Stomach smooth muscle (tissue), 2 donors: ENCODE measurements around the gene GABARAPL2.
A peak's percentile ranks its signal among the peaks of the same experiment; 100 is the strongest.

ENCODE experiments used
- H3K27ac ChIP-seq: one replicate; pipeline ENCODE4 v1.7.0; 2013; ENCODE audit warnings: mild to moderate bottlenecking, low read length, inconsistent platforms
- H3K27me3 ChIP-seq, 2 donors: one replicate each; pipeline ENCODE4 v1.7.0; 2013; ENCODE audit warnings: low read length in 2 of 2; ENCODE audit not compliant: insufficient read depth in 2 of 2, control insufficient read depth in 1 of 2
- H3K36me3 ChIP-seq, 2 donors: one replicate each; pipeline ENCODE4 v1.7.0; 2013; ENCODE audit warnings: low read length in 2 of 2; ENCODE audit not compliant: control insufficient read depth in 2 of 2, insufficient read depth in 2 of 2
- H3K4me1 ChIP-seq: one replicate; pipeline ENCODE4 v1.7.0; 2013; ENCODE audit warnings: low read length; ENCODE audit not compliant: control insufficient read depth, insufficient read depth
- H3K4me3 ChIP-seq, 2 donors: one replicate each; pipeline ENCODE4 v1.7.0; 2013; ENCODE audit warnings: low read length in 2 of 2
- H3K9ac ChIP-seq, 2 donors: one replicate each; pipeline ENCODE4 v1.7.0; 2013; ENCODE audit warnings: low read length in 2 of 2, mild to moderate bottlenecking in 1 of 2
- H3K9me3 ChIP-seq, 2 donors: one replicate each; pipeline ENCODE4 v1.7.0; 2013; ENCODE audit warnings: low read length in 2 of 2; ENCODE audit not compliant: control insufficient read depth in 2 of 2
- donor health status: healthy.
- donor health status: Pancreatic carcinoma.

Gene GABARAPL2

DNA sequence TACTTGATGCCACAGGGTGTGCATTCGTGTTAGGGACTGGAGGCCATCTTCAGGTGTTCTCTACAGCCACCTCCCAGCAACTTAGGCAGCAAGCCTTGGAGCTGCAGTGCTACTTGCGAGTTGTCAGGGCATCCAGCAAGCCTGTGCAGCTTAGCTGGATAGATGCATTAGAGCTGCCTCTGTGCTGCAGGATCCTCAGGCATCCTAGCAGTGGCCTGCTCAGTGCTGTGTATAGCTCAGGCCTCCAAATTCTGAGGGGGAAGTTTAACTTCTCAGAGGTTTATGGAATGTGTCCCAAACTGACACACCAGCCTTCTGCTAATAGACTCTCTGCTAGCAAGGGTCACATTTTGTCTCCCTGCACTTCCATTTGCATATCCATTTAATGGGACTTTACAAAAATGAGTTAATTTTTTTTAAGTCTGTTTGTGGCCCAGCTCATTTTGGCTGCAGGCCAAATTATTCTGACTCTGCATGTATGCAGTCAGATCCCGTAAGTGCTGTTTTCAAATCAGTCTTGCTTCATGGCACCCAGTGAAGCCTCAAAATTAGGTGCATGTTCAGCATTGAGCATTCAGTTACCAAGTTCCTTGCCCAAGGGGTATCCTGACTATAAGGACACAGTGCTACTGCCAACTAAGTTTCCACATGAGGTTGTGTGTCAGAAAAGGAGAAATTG lies 6.8 kb downstream of the GABARAPL2 start:
- no peaks in the 10 kb centered on the region for H3K9me3 ChIP-seq
- H3K4me1 ChIP-seq: peaks cover 20% of the 10 kb centered on the region
- no peak overlapping the region for H3K9ac ChIP-seq
- H3K27me3 ChIP-seq: no peaks in the 10 kb centered on the region
- H3K27ac ChIP-seq: no peak overlapping the region
- no peak overlapping the region for H3K4me3 ChIP-seq
- H3K36me3 ChIP-seq: peaks cover 67% of the 10 kb centered on the region in 2 donors

DNA sequence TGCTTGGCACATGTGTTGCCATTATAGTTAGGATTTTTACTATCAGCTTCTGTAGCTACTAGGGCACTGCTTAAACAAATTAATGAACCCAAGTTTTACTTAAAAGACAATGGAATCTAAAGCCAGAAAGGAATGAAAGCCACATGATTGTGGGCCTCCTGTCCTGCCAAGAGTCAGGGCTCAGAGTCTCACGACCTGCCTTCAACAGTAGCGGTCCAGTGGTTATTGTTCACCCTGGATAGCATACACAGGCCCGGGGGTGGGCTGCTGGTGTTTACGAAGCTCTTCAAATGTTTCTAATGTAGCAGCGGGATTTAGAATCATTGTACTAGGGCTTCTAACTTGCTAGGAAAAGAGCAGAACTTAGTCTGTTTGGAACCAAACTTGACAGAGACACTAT lies 7.8 kb downstream of the GABARAPL2 start:
- Histone ChIP-seq H3K9me3 (no peaks in the 10 kb centered on the region), H3K9ac (no peak overlapping the region), H3K27ac (no peak overlapping the region), H3K4me3 (no peak overlapping the region), H3K36me3 (peaks cover 63 to 65% of the 10 kb centered on the region in 2 donors), H3K4me1 (peaks cover 14% of the 10 kb centered on the region), H3K27me3 (no peaks in the 10 kb centered on the region)

DNA sequence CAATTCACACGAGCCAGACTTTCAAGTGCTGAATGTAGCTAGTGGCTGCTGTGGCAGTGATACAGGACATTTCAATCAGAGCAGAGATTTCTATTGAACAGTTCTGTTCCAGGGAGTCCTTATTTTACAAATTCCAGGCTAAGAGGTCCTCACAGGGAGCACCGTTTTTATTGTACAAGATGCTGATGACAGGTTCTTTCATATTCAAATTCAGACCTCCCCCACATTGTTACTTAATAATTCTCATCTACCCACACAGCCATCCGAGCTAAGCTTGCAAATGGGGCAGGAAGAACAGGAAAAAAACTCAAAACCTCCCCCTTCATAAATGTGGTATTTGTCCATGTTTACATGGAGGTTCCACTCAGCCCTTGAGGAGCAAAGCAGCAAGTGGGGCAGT lies 9.8 kb downstream of the GABARAPL2 start:
- peaks cover 51 to 61% of the 10 kb centered on the region in 2 donors for H3K36me3 ChIP-seq
- H3K27me3 ChIP-seq: no peaks in the 10 kb centered on the region
- no peak overlapping the region for H3K27ac ChIP-seq
- peaks cover 4% of the 10 kb centered on the region for H3K4me1 ChIP-seq
- no peak overlapping the region for H3K9ac ChIP-seq
- H3K9me3 ChIP-seq: no peaks in the 10 kb centered on the region
- H3K4me3 ChIP-seq: no peak overlapping the region

DNA sequence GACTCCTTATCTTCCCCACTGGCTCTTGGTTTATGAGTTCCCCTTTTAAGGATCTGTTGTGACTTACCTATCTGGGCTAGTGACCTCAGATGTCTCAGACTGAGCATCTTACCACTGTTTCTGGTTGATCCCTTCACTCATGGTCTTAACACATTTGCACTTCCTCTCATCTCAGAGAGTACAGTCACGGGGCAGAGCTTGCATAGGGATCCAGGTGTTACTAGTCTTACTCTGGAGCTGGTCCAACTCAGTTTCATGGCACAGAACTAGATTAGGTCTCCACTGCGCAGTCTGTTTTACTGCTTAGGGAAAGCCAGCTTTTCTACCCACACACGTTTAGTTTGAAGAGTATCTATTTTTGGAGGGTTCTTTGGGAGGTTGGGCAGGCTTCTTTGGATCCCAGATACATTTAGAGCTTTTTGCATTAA lies 10.2 kb downstream of the GABARAPL2 start:
- Histone ChIP-seq H3K9ac (no peak overlapping the region), H3K4me1 (peaks cover 4% of the 10 kb centered on the region), H3K9me3 (no peaks in the 10 kb centered on the region), H3K36me3 (peaks cover 48 to 64% of the 10 kb centered on the region in 2 donors), H3K27me3 (no peaks in the 10 kb centered on the region), H3K27ac (no peak overlapping the region), H3K4me3 (no peak overlapping the region)

DNA sequence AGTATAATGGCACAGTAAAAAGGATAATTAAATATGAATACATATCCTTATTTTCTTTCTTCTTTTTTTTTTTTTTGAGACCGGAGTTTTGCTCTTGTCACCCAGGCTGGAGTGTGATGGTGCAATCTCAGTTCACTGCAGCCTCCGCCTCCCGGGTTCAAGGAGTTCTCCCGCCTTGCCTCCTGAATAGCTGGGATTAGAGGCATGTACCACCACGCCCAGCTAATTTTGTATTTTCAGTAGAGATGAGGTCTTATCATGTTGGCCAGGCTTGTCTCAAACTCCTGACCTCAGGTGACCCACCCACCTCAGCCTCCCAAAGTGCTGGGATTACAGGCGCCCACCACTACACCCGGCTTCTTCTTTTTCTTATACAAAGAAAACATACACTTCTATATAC lies 12.0 kb downstream of the GABARAPL2 start:
- H3K36me3 ChIP-seq: peaks cover 38 to 54% of the 10 kb centered on the region in 2 donors

DNA sequence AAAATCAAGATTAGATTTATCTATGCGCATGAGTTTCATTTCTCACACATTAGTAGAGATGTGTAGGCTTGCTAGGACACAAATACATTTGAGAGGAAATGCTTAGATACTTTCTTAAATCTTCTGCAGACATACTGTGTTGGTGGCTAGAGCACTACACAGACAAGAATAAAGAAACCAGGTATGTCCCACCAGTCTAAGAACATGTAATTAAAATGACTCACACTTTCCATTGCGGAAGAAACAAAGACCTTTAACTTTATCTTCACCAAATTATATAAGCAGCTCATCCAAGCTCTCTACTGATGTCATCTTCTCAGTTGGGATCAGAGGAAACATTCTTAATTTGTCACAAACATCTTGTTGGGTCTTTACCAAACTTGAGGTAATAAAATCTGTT lies 12.5 kb downstream of the GABARAPL2 start:
- Histone ChIP-seq H3K36me3 (peaks cover 33 to 48% of the 10 kb centered on the region in 2 donors), H3K4me3 (no peak overlapping the region), H3K27me3 (no peaks in the 10 kb centered on the region), H3K4me1 (no peaks in the 10 kb centered on the region), H3K9me3 (no peaks in the 10 kb centered on the region), H3K9ac (no peak overlapping the region), H3K27ac (no peak overlapping the region)

More for the DNA sequence above, 12.0 kb downstream of the GABARAPL2 start:
- Histone ChIP-seq H3K4me3 (no peak overlapping the region), H3K9ac (no peak overlapping the region), H3K9me3 (no peaks in the 10 kb centered on the region), H3K27me3 (no peaks in the 10 kb centered on the region), H3K27ac (no peak overlapping the region), H3K4me1 (no peaks in the 10 kb centered on the region)

DNA sequence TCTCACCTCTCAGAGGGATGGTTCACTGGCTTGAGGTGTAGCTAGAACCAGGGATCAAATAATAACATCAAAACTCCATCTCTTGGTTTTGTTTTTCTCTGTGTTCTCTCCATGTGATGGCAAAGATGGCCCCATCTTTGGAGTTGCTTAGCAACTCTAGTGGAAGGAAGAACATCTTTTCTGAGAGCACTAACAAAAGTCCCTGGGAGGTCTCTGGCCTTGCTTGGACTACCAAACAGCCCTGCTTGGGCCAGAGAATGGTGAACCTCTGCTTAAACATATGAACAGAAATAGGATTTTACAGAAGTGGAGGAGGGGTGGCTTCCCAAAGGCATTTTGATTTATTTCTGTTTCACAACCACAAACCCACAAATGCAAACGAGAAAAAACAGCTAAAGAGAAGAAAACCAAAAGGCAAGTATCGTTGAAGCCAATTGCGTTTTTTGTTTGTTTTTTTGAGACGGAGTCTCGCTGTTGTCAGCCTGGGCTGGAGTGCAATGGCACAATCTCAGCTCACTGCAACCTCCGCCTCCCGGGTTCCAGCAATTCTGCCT lies 13.2 kb downstream of the GABARAPL2 start:
- no peaks in the 10 kb centered on the region for H3K4me1 ChIP-seq
- H3K9me3 ChIP-seq: no peaks in the 10 kb centered on the region
- no peaks in the 10 kb centered on the region for H3K27me3 ChIP-seq
- H3K9ac ChIP-seq: no peak overlapping the region
- no peak overlapping the region for H3K27ac ChIP-seq
- H3K4me3 ChIP-seq: no peak overlapping the region
- peaks cover 27 to 43% of the 10 kb centered on the region in 2 donors for H3K36me3 ChIP-seq

DNA sequence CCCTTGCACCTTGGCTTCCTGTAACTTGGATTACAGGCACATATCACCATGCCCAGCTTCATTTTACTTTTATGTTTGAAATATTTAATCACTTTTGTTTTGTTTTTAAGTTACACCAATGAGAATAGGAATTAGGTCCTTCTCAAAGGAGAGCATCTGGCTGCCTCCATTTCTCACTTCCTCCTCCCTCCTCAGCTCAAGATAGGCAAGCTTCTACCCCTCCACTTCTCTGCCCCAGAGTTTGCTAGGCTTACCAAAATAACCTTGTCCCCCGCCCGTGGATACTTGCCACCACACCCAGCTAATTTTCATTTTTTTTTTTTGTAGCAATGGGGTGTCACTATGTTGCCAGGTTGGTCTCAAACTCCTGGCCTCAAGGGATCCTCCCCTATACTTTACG lies 17.9 kb downstream of the GABARAPL2 start:
- H3K4me1 ChIP-seq: peaks cover 1% of the 10 kb centered on the region
- no peak overlapping the region for H3K4me3 ChIP-seq
- H3K9ac ChIP-seq: no peak overlapping the region
- H3K9me3 ChIP-seq: no peaks in the 10 kb centered on the region
- no peaks in the 10 kb centered on the region for H3K27me3 ChIP-seq
- H3K27ac ChIP-seq: no peak overlapping the region
- H3K36me3 ChIP-seq: peaks cover 3 to 13% of the 10 kb centered on the region in 2 donors

DNA sequence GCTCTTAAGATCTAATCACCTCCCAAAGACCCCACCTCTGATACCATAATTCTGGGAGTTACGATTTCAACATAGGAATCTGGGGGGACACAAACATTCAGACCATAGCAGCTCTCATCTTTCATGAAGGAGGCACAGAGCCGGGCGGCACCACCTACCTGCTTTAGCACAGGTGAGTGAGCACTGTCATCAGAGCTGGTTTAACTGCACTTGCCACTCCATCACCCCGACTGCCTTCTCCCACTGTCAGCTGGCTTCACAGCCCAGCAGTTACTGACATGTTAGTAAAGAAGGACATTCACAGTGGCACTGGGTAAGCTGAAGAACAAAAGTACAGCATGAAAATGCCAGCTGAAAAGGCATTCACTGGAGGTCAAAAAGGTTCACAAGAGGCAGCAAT lies 22.5 kb downstream of the GABARAPL2 start:
- peak overlapping the region; percentile 24 for H3K27ac ChIP-seq
- peaks cover 10% of the 10 kb centered on the region for H3K4me1 ChIP-seq
- peaks cover 0 to 2% of the 10 kb centered on the region in 2 donors for H3K36me3 ChIP-seq

DNA sequence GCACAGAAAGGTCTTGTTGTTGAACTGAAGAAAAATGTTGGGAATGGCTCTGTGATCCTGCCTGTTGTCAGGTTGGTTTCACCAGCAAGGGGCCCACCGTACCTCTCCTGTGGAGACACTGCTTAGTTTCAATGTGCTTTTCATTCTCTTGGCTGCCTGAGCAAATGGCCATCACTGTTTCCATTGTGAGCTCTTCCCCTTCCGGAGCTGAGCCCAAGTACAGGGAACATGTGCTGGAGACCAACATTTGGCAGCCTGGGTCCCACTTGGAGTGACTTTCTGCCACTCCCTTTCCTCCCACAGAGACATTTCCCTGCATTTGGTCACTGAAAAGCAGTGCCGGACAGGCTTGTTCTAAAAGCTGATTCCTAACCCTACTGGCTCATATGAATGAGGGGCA lies 23.1 kb downstream of the GABARAPL2 start:
- Histone ChIP-seq H3K36me3 (peaks cover 0 to 2% of the 10 kb centered on the region in 2 donors), H3K27me3 (no peaks in the 10 kb centered on the region), H3K4me1 (peaks cover 10% of the 10 kb centered on the region), H3K9me3 (no peaks in the 10 kb centered on the region), H3K9ac (no peak overlapping the region), H3K4me3 (peak overlapping the region in 1 of 2 donors; percentile 3), H3K27ac (no peak overlapping the region)

More for the DNA sequence above, 22.5 kb downstream of the GABARAPL2 start:
- no peak overlapping the region for H3K9ac ChIP-seq
- peak overlapping the region in 1 of 2 donors; percentile 3 for H3K4me3 ChIP-seq
- no peaks in the 10 kb centered on the region for H3K27me3 ChIP-seq
- H3K9me3 ChIP-seq: no peaks in the 10 kb centered on the region
